ENCODE results near the gene AP2S1. TPM values are rescaled to one million over a fixed set of nuclear protein-coding genes. Genes with fewer than 3 reads are reported as not detected.
A peak's percentile ranks its signal among the peaks of the same experiment; 100 is the strongest.
"Not testable (repeated sequence)": the region's sequence is repeated elsewhere in the genome, so short reads cannot be mapped to it uniquely, and the experiment has no call there.

Gene AP2S1
- total and polyA plus RNA-seq, 4 experiments from 2014 or later = 40.7 to 67.6 (median 52.3) TPM

DNA sequence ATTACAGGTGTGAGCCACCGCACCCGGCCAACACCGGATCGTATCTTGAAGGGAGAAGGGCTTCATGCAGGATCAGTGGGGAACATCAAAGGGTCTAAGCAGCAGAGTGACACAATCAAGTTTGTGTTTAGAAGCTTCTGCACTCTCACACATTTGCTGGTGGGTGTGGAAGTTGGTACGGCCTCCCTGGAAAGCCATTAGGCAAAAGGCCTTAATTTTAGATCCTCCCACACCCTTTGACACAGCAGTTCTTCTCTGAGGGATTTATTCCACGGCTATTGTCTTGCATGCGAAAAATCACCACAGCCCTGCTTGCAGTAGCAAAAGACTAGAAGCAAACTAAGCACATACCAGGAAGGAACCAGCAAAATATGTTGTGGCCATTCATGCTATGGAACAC, 44.0 kb downstream of the AP2S1 start:
- H3K9me3 Mint-ChIP-seq = no peaks in the 10 kb centered on the region

DNA sequence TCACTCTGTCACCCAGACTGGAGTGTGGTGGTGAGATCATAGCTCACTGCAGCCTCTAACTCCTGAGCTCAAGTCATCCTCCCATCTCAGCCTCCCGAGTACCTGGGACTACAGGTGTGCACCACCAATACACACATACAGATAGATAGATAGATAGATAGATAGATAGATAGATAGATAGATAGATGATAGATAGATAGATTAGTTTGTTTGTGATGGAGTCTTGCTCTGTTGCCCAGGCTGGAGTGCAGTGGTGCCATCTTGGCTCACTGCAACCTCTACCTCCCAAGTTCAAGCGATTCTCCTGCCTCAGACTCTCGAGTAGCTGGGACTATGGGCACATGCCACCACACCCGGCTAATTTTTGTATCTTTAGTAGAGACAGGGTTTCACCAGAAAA, 46.2 kb downstream of the AP2S1 start:
- H3K9me3 Mint-ChIP-seq; intact Hi-C loops (cut with micrococcal nuclease); H3K27ac Mint-ChIP-seq; H3K27ac ChIP-seq (ENCODE audit: low read depth, low read length); H3K9me3 ChIP-seq (ENCODE audit: control insufficient read depth in 1 of 2, low read length in 2 of 2); H3K36me3 ChIP-seq (ENCODE audit: insufficient read depth, low read length); POLR2A ChIA-PET (ENCODE audit: partially characterized antibody); DNase-seq; H3K4me1 Mint-ChIP-seq; H3K4me1 ChIP-seq (ENCODE audit: insufficient read depth, low read length); H3K27me3 ChIP-seq (ENCODE audit: insufficient read depth, low read length); H3K4me3 ChIP-seq (ENCODE audit: low read length in 2 of 2); H3K36me3 Mint-ChIP-seq; H3K27me3 Mint-ChIP-seq; H3K4me3 Mint-ChIP-seq: not testable (repeated sequence)
- CTCF ChIA-PET (ENCODE audit: partially characterized antibody) = interaction anchor here (0.7 to 2.6 kb wide), 5 partner anchors 17 to 545 kb away, joined by 3 to 13 read pairs (median 5); partner anchors contain the start of gene DHX34

More for the DNA sequence above, 44.0 kb downstream of the AP2S1 start:
- ChIA-PET CTCF (ENCODE audit: partially characterized antibody) (interaction anchor here (0.9 to 2.6 kb wide), 3 partner anchors 34 to 77 kb away, joined by 3 to 13 read pairs (median 4); no protein-coding TSS in a partner anchor), POLR2A (ENCODE audit: partially characterized antibody) (no interaction called here)
- DNase-seq = no peak
- H3K27ac ChIP-seq (ENCODE audit: low read depth, low read length) = no peak overlapping the region
- H3K4me3 ChIP-seq (ENCODE audit: low read length in 2 of 2) = no peak overlapping the region
- no peaks in the 10 kb centered on the region for H3K9me3 ChIP-seq (ENCODE audit: control insufficient read depth in 1 of 2, low read length in 2 of 2)
- H3K27ac Mint-ChIP-seq = peak overlapping the region in 1 of 7 donors; percentile 29
- no peaks in the 10 kb centered on the region for H3K27me3 ChIP-seq (ENCODE audit: insufficient read depth, low read length)
- no peaks in the 10 kb centered on the region for H3K4me1 ChIP-seq (ENCODE audit: insufficient read depth, low read length)
- intact Hi-C loops (cut with micrococcal nuclease) = no loop called here
- H3K4me1 Mint-ChIP-seq = no peaks in the 10 kb centered on the region
- no peaks in the 10 kb centered on the region for H3K36me3 Mint-ChIP-seq
- H3K36me3 ChIP-seq (ENCODE audit: insufficient read depth, low read length) = no peaks in the 10 kb centered on the region
- no peak overlapping the region for H3K4me3 Mint-ChIP-seq
- no peaks in the 10 kb centered on the region for H3K27me3 Mint-ChIP-seq

DNA sequence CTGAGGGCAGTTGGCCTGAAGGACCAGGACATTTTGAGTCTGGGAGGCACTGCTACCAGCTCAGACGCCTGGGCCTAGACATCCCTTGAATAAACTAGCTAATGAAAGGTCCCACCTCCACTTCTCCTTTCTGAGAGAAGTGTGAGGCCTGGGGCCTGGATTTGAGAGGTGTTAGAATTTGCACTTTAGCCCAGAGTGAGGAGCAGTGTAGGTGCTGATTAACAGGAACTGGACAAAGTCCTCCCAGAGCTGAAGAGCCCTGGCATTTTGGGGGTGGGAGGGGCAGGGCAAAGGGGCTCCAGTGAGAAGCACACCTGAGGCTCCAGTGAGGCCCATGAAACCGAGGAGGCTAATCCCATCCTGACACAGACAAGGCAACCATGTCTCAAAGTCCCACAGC, 47.1 kb downstream of the AP2S1 start:
- intact Hi-C loops (cut with micrococcal nuclease) = no loop called here
- ChIA-PET POLR2A (ENCODE audit: partially characterized antibody) (no interaction called here), CTCF (ENCODE audit: partially characterized antibody) (interaction anchor here (1.0 kb wide), 1 partner anchor 37 kb away, joined by 6 read pairs; no protein-coding TSS in a partner anchor)

DNA sequence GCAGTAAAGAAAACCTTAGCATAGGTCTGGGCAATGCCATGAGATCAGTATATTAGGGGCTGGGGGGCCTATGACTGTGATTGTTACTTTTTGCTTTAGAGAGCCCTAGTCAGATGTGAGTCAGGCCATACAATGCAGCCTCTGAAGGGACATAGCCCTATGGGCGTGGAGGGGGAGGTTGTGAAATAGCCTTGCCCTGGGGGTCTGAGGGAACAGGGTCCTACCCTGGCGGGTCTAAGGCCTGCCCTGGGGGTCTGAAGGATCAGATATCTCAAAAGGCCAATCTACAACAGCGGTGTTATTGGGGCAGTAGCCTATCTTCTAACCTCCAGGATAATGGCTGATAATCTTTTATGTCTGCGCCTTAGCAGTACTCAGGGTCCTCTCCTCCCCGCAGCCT, 48.5 kb downstream of the AP2S1 start:
- ChIA-PET CTCF (ENCODE audit: partially characterized antibody) (no interaction called here), POLR2A (ENCODE audit: partially characterized antibody) (no interaction called here)
- DNase-seq = no peak
- no peak overlapping the region for H3K4me3 ChIP-seq (ENCODE audit: low read length in 2 of 2)
- no peak overlapping the region for H3K4me3 Mint-ChIP-seq
- intact Hi-C loops (cut with micrococcal nuclease) = no loop called here
- H3K9me3 ChIP-seq (ENCODE audit: control insufficient read depth in 1 of 2, low read length in 2 of 2) = no peaks in the 10 kb centered on the region
- no peaks in the 10 kb centered on the region for H3K9me3 Mint-ChIP-seq
- H3K36me3 ChIP-seq (ENCODE audit: insufficient read depth, low read length) = no peaks in the 10 kb centered on the region
- H3K4me1 ChIP-seq (ENCODE audit: insufficient read depth, low read length) = no peaks in the 10 kb centered on the region
- H3K4me1 Mint-ChIP-seq = no peaks in the 10 kb centered on the region
- H3K36me3 Mint-ChIP-seq = no peaks in the 10 kb centered on the region
- H3K27ac ChIP-seq (ENCODE audit: low read depth, low read length) = no peak overlapping the region
- H3K27me3 ChIP-seq (ENCODE audit: insufficient read depth, low read length) = no peaks in the 10 kb centered on the region
- no peaks in the 10 kb centered on the region for H3K27me3 Mint-ChIP-seq
- H3K27ac Mint-ChIP-seq = no peak overlapping the region

More for the DNA sequence above, 47.1 kb downstream of the AP2S1 start:
- Mint-ChIP-seq H3K36me3 (no peaks in the 10 kb centered on the region), H3K27me3 (no peaks in the 10 kb centered on the region), H3K4me1 (no peaks in the 10 kb centered on the region), H3K9me3 (no peaks in the 10 kb centered on the region), H3K4me3 (no peak overlapping the region), H3K27ac (no peak overlapping the region)
- DNase-seq = no peak
- no peaks in the 10 kb centered on the region for H3K27me3 ChIP-seq (ENCODE audit: insufficient read depth, low read length)
- H3K36me3 ChIP-seq (ENCODE audit: insufficient read depth, low read length) = no peaks in the 10 kb centered on the region
- no peaks in the 10 kb centered on the region for H3K9me3 ChIP-seq (ENCODE audit: control insufficient read depth in 1 of 2, low read length in 2 of 2)
- no peak overlapping the region for H3K27ac ChIP-seq (ENCODE audit: low read depth, low read length)
- H3K4me1 ChIP-seq (ENCODE audit: insufficient read depth, low read length) = no peaks in the 10 kb centered on the region
- H3K4me3 ChIP-seq (ENCODE audit: low read length in 2 of 2) = no peak overlapping the region

DNA sequence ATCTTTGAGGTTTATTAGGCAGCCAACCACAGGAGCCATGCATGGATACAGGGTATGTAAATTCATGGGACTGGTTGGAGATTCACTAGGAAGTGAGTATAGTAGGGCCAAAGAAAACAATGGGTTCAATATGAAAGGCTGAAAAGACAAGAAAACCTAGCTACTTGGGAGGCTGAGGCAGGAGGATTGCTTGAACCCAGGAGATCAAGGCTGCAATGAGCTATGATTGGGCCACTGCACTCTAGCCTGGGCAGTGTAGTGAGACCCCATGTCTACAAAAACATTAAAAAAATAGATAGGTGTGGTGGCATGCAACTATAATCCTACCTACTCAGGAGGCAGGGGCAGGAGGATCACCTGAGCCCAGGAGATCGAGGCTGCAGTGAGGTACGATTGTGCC, 51.9 kb downstream of the AP2S1 start:
- H3K36me3 Mint-ChIP-seq = no peaks in the 10 kb centered on the region
- H3K36me3 ChIP-seq (ENCODE audit: insufficient read depth, low read length) = no peaks in the 10 kb centered on the region
- no peaks in the 10 kb centered on the region for H3K9me3 ChIP-seq (ENCODE audit: control insufficient read depth in 1 of 2, low read length in 2 of 2)
- ChIA-PET CTCF (ENCODE audit: partially characterized antibody) (interaction anchor here (1.0 to 1.4 kb wide), 3 partner anchors 10 to 94 kb away, joined by 3 to 5 read pairs (median 3); partner anchors contain the start of gene SLC1A5), POLR2A (ENCODE audit: partially characterized antibody) (no interaction called here)
- no peak for DNase-seq
- H3K4me1 Mint-ChIP-seq = no peaks in the 10 kb centered on the region
- intact Hi-C loops (cut with micrococcal nuclease) = no loop called here
- H3K27me3 ChIP-seq (ENCODE audit: insufficient read depth, low read length) = no peaks in the 10 kb centered on the region
- H3K27me3 Mint-ChIP-seq = no peaks in the 10 kb centered on the region
- peak overlapping the region in 1 of 7 donors; percentile 63 for H3K27ac Mint-ChIP-seq
- no peaks in the 10 kb centered on the region for H3K9me3 Mint-ChIP-seq
- no peak overlapping the region for H3K4me3 Mint-ChIP-seq
- no peak overlapping the region for H3K4me3 ChIP-seq (ENCODE audit: low read length in 2 of 2)
- no peak overlapping the region for H3K27ac ChIP-seq (ENCODE audit: low read depth, low read length)
- H3K4me1 ChIP-seq (ENCODE audit: insufficient read depth, low read length) = no peaks in the 10 kb centered on the region

DNA sequence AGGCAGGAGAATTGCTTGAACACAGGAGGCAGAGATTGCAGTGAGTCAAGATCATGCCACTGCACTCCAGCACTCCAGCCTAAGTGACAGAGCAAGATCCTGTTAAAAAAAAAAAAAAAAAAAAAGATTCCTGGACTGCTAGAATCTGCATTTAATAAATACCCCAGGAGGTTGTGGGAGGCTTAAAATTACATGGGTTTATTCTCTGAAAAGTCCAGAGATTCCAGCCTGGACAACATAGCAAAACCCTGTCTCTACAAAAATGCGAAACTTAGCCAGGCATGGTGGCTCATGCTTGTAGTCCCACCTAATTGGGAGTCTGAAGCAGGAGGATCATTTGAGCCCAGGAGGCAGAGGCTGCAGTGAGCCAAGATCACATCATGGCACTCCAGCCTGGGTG, 52.8 kb downstream of the AP2S1 start:
- no peaks in the 10 kb centered on the region for H3K9me3 ChIP-seq (ENCODE audit: control insufficient read depth in 1 of 2, low read length in 2 of 2)
- Mint-ChIP-seq H3K4me1 (no peaks in the 10 kb centered on the region), H3K27me3 (no peaks in the 10 kb centered on the region), H3K4me3 (no peak overlapping the region), H3K27ac (no peak overlapping the region), H3K9me3 (no peaks in the 10 kb centered on the region), H3K36me3 (no peaks in the 10 kb centered on the region)
- H3K27me3 ChIP-seq (ENCODE audit: insufficient read depth, low read length) = no peaks in the 10 kb centered on the region
- H3K27ac ChIP-seq (ENCODE audit: low read depth, low read length) = no peak overlapping the region
- H3K4me3 ChIP-seq (ENCODE audit: low read length in 2 of 2) = no peak overlapping the region
- intact Hi-C loops (cut with micrococcal nuclease) = no loop called here
- no peaks in the 10 kb centered on the region for H3K36me3 ChIP-seq (ENCODE audit: insufficient read depth, low read length)
- no peak for DNase-seq
- H3K4me1 ChIP-seq (ENCODE audit: insufficient read depth, low read length) = no peaks in the 10 kb centered on the region
- ChIA-PET POLR2A (ENCODE audit: partially characterized antibody) (interaction anchor here (1.3 kb wide), 1 partner anchor 18 kb away, joined by 3 read pairs; no protein-coding TSS in a partner anchor), CTCF (ENCODE audit: partially characterized antibody) (no interaction called here)

DNA sequence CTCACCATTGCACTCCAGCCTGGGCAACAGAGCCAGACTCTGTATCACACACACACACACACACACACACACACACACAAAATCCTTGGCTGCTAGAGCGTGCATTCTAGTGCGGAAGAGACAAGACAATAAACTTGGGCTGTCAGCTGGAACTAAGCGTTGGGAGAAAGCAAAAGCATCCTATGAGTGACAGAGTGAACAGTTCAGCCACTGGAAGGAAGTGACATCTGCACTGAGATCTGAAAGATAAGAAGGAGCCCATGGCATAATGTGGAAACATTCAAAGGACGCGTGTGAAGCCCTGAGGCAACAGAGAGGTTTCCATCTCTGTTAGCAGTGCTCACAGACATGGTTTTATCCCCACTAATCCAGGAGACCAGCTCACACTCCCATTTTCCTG, 58.7 kb downstream of the AP2S1 start:
- Histone ChIP-seq H3K27ac (ENCODE audit: low read depth, low read length) (no peak overlapping the region), H3K36me3 (ENCODE audit: insufficient read depth, low read length) (no peaks in the 10 kb centered on the region), H3K9me3 (ENCODE audit: control insufficient read depth in 1 of 2, low read length in 2 of 2) (no peaks in the 10 kb centered on the region), H3K4me3 (ENCODE audit: low read length in 2 of 2) (no peak overlapping the region), H3K4me1 (ENCODE audit: insufficient read depth, low read length) (peaks cover 29% of the 10 kb centered on the region), H3K27me3 (ENCODE audit: insufficient read depth, low read length) (no peaks in the 10 kb centered on the region)
- Mint-ChIP-seq H3K4me1 (peaks cover 16 to 43% (median 25%) of the 10 kb centered on the region in 4 donors), H3K36me3 (peaks cover 0 to 6% of the 10 kb centered on the region in 2 donors), H3K27ac (peak overlapping the region; percentile 67 to 93 (median 85)), H3K4me3 (peak overlapping the region; percentile 30 to 73 (median 42)), H3K9me3 (peaks cover 0 to 2% (median 0%) of the 10 kb centered on the region in 8 donors), H3K27me3 (no peaks in the 10 kb centered on the region)
- peak; percentile 64 to 80 (median 76) for DNase-seq
- CTCF ChIA-PET (ENCODE audit: partially characterized antibody) = interaction anchor here (1.7 to 2.3 kb wide), 2 partner anchors 26 to 34 kb away, joined by 4 to 14 read pairs; no protein-coding TSS in a partner anchor
- POLR2A ChIA-PET (ENCODE audit: partially characterized antibody) = interaction anchor here (1.2 kb wide), 2 partner anchors 30 to 482 kb away, joined by 3 to 4 read pairs; no protein-coding TSS in a partner anchor
- intact Hi-C loops (cut with micrococcal nuclease) = no loop called here
